DOHH2 (cell line): Measurements from ENCODE around the gene MEGF11.

Source experiments
- EZH2phosphoT487 ChIP-seq: fragments of 200-600 bp; sonication (generic); IDR thresholded peaks from 2 replicates; pipeline ENCODE4 v1.6.1; 2017; ENCODE audit warnings: borderline replicate concordance, mild to moderate bottlenecking, antibody characterized with exemption, low read length, moderate library complexity, mixed read lengths
- TF ChIP-seq, protein P1 (sequence below): fragments of 200-600 bp; sonication (generic); IDR thresholded peaks from one replicate; pipeline ENCODE4 v1.5.1; 2014; ENCODE audit warnings: antibody characterized with exemption, mild to moderate bottlenecking, low read depth, low read length; ENCODE audit not compliant: poor library complexity, severe bottlenecking

DNA sequence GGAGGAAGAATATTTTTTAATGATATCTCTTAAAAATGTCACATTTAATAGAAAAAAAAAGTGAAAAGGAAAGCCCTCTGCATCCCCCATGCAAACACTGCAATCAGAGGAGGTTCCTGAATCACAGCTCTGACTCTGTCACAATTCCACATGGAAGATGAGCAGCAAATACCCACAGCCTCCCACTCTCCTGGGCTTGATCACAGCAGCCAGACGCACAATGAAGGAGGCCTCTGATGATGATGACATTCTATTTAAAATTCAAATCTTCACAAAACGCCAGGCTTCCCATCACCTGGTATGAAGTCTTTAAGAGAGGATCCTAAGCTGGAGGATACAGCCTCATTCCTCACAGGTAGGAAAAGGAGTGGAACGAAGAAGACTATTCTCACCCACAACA is 30.7 kb upstream of the MEGF11 start:
- TF ChIP-seq, protein P1, sequence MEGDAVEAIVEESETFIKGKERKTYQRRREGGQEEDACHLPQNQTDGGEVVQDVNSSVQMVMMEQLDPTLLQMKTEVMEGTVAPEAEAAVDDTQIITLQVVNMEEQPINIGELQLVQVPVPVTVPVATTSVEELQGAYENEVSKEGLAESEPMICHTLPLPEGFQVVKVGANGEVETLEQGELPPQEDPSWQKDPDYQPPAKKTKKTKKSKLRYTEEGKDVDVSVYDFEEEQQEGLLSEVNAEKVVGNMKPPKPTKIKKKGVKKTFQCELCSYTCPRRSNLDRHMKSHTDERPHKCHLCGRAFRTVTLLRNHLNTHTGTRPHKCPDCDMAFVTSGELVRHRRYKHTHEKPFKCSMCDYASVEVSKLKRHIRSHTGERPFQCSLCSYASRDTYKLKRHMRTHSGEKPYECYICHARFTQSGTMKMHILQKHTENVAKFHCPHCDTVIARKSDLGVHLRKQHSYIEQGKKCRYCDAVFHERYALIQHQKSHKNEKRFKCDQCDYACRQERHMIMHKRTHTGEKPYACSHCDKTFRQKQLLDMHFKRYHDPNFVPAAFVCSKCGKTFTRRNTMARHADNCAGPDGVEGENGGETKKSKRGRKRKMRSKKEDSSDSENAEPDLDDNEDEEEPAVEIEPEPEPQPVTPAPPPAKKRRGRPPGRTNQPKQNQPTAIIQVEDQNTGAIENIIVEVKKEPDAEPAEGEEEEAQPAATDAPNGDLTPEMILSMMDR = no peak
- TF ChIP-seq EZH2phosphoT487 = no peak
